Measurements from ENCODE around the gene NR1H4.

Gene NR1H4

GRCh38 chr12:100544165-100544564 is 70.5 kb downstream of the NR1H4 start:
- no peak overlapping the region for H3K27ac ChIP-seq (ENCODE audit: low read depth, low read length, poor library complexity, severe bottlenecking)
- no peaks in the 10 kb centered on the region for H3K4me1 ChIP-seq (ENCODE audit: insufficient read depth, low read length, severe bottlenecking)
- no peak overlapping the region for H3K4me3 ChIP-seq (ENCODE audit: low read depth, low read length, poor library complexity, severe bottlenecking)
- H3K9me3 ChIP-seq (ENCODE audit: low read length) = no peaks in the 10 kb centered on the region
- H3K79me2 ChIP-seq (ENCODE audit: insufficient read depth, low read length) = no peaks in the 10 kb centered on the region
- no peaks in the 10 kb centered on the region for H3K36me3 ChIP-seq (ENCODE audit: insufficient read depth, low read length)
- H2AFZ ChIP-seq (ENCODE audit: low read length) = no peak overlapping the region
- no peaks in the 10 kb centered on the region for H3K27me3 ChIP-seq (ENCODE audit: insufficient read depth, low read length)
- H4K20me1 ChIP-seq (ENCODE audit: insufficient read depth, low read length) = no peaks in the 10 kb centered on the region
- no peaks in the 10 kb centered on the region for H3F3A ChIP-seq (ENCODE audit: insufficient read depth, low read length)
- no peak for TF ChIP-seq CTCF (IDR thresholded peaks at IDR 0.05; ENCODE audit: low read length)
- TF ChIP-seq EZH2 (IDR thresholded peaks at IDR 0.05; ENCODE audit: borderline replicate concordance, low read length) = no peak
- H3K9ac ChIP-seq (ENCODE audit: low read length) = no peak overlapping the region
- no peak overlapping the region for H3K4me2 ChIP-seq (ENCODE audit: low read length)
- no peaks in the 10 kb centered on the region for H3K9me2 ChIP-seq (ENCODE audit: low read depth, low read length)

GRCh38 chr12:100545092-100545491 is 71.4 kb downstream of the NR1H4 start:
- Histone ChIP-seq H2AFZ (ENCODE audit: low read length) (no peak overlapping the region), H3K79me2 (ENCODE audit: insufficient read depth, low read length) (no peaks in the 10 kb centered on the region)

GRCh38 chr12:100553936-100554335 is 80.3 kb downstream of the NR1H4 start:
- no peaks in the 10 kb centered on the region for H3F3A ChIP-seq (ENCODE audit: insufficient read depth, low read length)
- H3K4me2 ChIP-seq (ENCODE audit: low read length) = no peak overlapping the region
- no peak overlapping the region for H2AFZ ChIP-seq (ENCODE audit: low read length)
- no peaks in the 10 kb centered on the region for H3K4me1 ChIP-seq (ENCODE audit: insufficient read depth, low read length, severe bottlenecking)
- H3K36me3 ChIP-seq (ENCODE audit: insufficient read depth, low read length) = no peaks in the 10 kb centered on the region
- no peaks in the 10 kb centered on the region for H4K20me1 ChIP-seq (ENCODE audit: insufficient read depth, low read length)
- H3K9ac ChIP-seq (ENCODE audit: low read length) = no peak overlapping the region
- H3K4me3 ChIP-seq (ENCODE audit: low read depth, low read length, poor library complexity, severe bottlenecking) = no peak overlapping the region
- TF ChIP-seq EZH2 (IDR thresholded peaks at IDR 0.05; ENCODE audit: borderline replicate concordance, low read length) (no peak), CTCF (IDR thresholded peaks at IDR 0.05; ENCODE audit: low read length) (no peak)
- no peak overlapping the region for H3K27ac ChIP-seq (ENCODE audit: low read depth, low read length, poor library complexity, severe bottlenecking)
- H3K27me3 ChIP-seq (ENCODE audit: insufficient read depth, low read length) = no peaks in the 10 kb centered on the region; the same call in 1 of the 2 replicates
- no peaks in the 10 kb centered on the region for H3K9me3 ChIP-seq (ENCODE audit: low read length)
- H3K79me2 ChIP-seq (ENCODE audit: insufficient read depth, low read length) = no peaks in the 10 kb centered on the region
- no peaks in the 10 kb centered on the region for H3K9me2 ChIP-seq (ENCODE audit: low read depth, low read length)

More at GRCh38 chr12:100545092-100545491, 71.4 kb downstream of the NR1H4 start:
- no peaks in the 10 kb centered on the region for H3K27me3 ChIP-seq (ENCODE audit: insufficient read depth, low read length)
- H3F3A ChIP-seq (ENCODE audit: insufficient read depth, low read length) = no peaks in the 10 kb centered on the region
- no peak overlapping the region for H3K9ac ChIP-seq (ENCODE audit: low read length)
- no peak for TF ChIP-seq EZH2 (IDR thresholded peaks at IDR 0.05; ENCODE audit: borderline replicate concordance, low read length)
- TF ChIP-seq CTCF (IDR thresholded peaks at IDR 0.05; ENCODE audit: low read length) = no peak
- H4K20me1 ChIP-seq (ENCODE audit: insufficient read depth, low read length) = no peaks in the 10 kb centered on the region
- no peaks in the 10 kb centered on the region for H3K9me3 ChIP-seq (ENCODE audit: low read length)
- no peak overlapping the region for H3K27ac ChIP-seq (ENCODE audit: low read depth, low read length, poor library complexity, severe bottlenecking)
- H3K36me3 ChIP-seq (ENCODE audit: insufficient read depth, low read length) = no peaks in the 10 kb centered on the region
- H3K9me2 ChIP-seq (ENCODE audit: low read depth, low read length) = no peaks in the 10 kb centered on the region
- no peaks in the 10 kb centered on the region for H3K4me1 ChIP-seq (ENCODE audit: insufficient read depth, low read length, severe bottlenecking)
- H3K4me2 ChIP-seq (ENCODE audit: low read length) = no peak overlapping the region
- H3K4me3 ChIP-seq (ENCODE audit: low read depth, low read length, poor library complexity, severe bottlenecking) = no peak overlapping the region
